H1 (cell line): ENCODE measurements around the gene ELL. TPM values are rescaled to one million over a fixed set of nuclear protein-coding genes. Genes with fewer than 3 reads are reported as not detected.

Experiments
- BACH1 ChIP-seq: IDR thresholded peaks from 2 replicates; pipeline ENCODE4 v1.6.1; 2012; ENCODE audit warnings: low read length, improper control_type of control experiment
- CTCF ChIP-seq, 3 experiments: IDR thresholded peaks; 1 replicate in 2 of 3; 2 replicates in 1 of 3; pipeline versions ENCODE4 v1.5.1 to v1.6.1; 2011; ENCODE audit warnings: low read length in 3 of 3, mild to moderate bottlenecking in 3 of 3, inconsistent platforms in 2 of 3, low read depth in 1 of 3, moderate library complexity in 1 of 3; ENCODE audit not compliant: insufficient read depth in 1 of 3; ENCODE audit errors: control extremely low read depth in 1 of 3
- EGR1 ChIP-seq: IDR thresholded peaks from 2 replicates; pipeline ENCODE4 v1.6.1; 2011; ENCODE audit warnings: low read depth, low read length, borderline replicate concordance
- HDAC2 ChIP-seq, 2 experiments: fragments of 300-600 bp in 1 of 2; sonication (generic) in 1 of 2; IDR thresholded peaks; 2 replicates each; pipeline ENCODE4 v1.6.1; 2011 to 2012; ENCODE audit warnings: low read depth in 2 of 2, low read length in 2 of 2, mild to moderate bottlenecking in 2 of 2, moderate library complexity in 2 of 2, borderline replicate concordance in 1 of 2, inconsistent platforms in 1 of 2
- MAFK ChIP-seq: IDR thresholded peaks from 2 replicates; pipeline ENCODE4 v1.6.1; 2012; ENCODE audit warnings: low read depth, mild to moderate bottlenecking, improper control_type of control experiment, low read length
- POU5F1 ChIP-seq: IDR thresholded peaks from 2 replicates; pipeline ENCODE4 v1.6.1; 2011; ENCODE audit warnings: low read depth, mild to moderate bottlenecking, low read length, moderate library complexity
- SP4 ChIP-seq: IDR thresholded peaks from 2 replicates; pipeline ENCODE4 v1.6.1; 2012; ENCODE audit warnings: low read length, inconsistent platforms
- SUZ12 ChIP-seq: fragments of 200-600 bp; sonication (generic); IDR thresholded peaks from 2 replicates; pipeline ENCODE4 v1.6.1; 2012; ENCODE audit warnings: mild to moderate bottlenecking, inconsistent platforms, low read length, moderate library complexity, mixed read lengths
- TAF1 ChIP-seq: IDR thresholded peaks from 2 replicates; pipeline ENCODE4 v1.6.1; 2011; ENCODE audit warnings: mild to moderate bottlenecking, low read depth, low read length
- polyA plus RNA-seq, 7 experiments: library from polyadenylated mRNA; depleted of rRNA in 3 of 7; stranded (reverse) in 5 of 7; unstranded in 2 of 7; fragments of >200 nt in 5 of 7; fragments of 200-250 nt in 2 of 7; gene quantifications; 1 replicate in 5 of 7; 2 replicates in 1 of 7; 4 replicates in 1 of 7; pipeline versions ENCODE4 v1.2.1 to v1.2.3, GENCODE V29; 2011 to 2013; ENCODE audit warnings: missing spikeins in 2 of 7, mixed read lengths in 2 of 7
- total RNA-seq: library from RNA; stranded (reverse); fragmentation: NEBNext Ultra II Directional; extraction: Animal tissue kit (Norgen Biotek cat#: 25700); gene quantifications from 2 replicates; pipeline ENCODE4 v1.2.1, GENCODE V29; 2021

The ELL gene
- total and polyA plus RNA-seq, 2 of the 8 experiments (the other 6 are each of a cell fraction or from before 2014, with no cell fraction given) = 5.2 to 10.5 TPM

- TF ChIP-seq EGR1 (0 out of 2 replicates have a peak, but pooled peaks have one; percentile 6), CTCF (IDR thresholded peaks at IDR 0.05; ENCODE audit: control extremely low read depth in 1 of 3, insufficient read depth in 1 of 3, low read depth in 1 of 3, low read length in 3 of 3) (0 out of 4 replicates have a peak, but pooled peaks of 1 of the 3 experiments have one; percentile 3), HDAC2 (IDR thresholded peaks at IDR 0.05; ENCODE audit: borderline replicate concordance in 1 of 2, low read depth in 2 of 2, low read length in 2 of 2) (peak in 1 of 2 experiments; percentile 98; a peak in 2 of 4 replicates), SUZ12 (no peak), TAF1 (peak; percentile 51; the same call in 1 of the 2 replicates), SP4 (peak; percentile 89), BACH1 (peak; percentile 90), POU5F1 (peak; percentile 97), MAFK (peak; percentile 32; the same call in 1 of the 2 replicates)
Measured at GRCh38 chr19:18522124-18522861, 423 bp upstream of the ELL start (continued).
